ENCODE measurements around the gene TRIOBP. TPM values are rescaled to one million over a fixed set of nuclear protein-coding genes. Genes with fewer than 3 reads are reported as not detected.

The TRIOBP gene
- total and polyA plus RNA-seq, 2 of the 13 experiments (the other 11 are each of a cell fraction or from before 2014, with no cell fraction given): 6.1 to 15.4 TPM

- TF ChIP-seq NCOA2 (CRISPR knock-in tag; IDR thresholded peaks at IDR 0.05) (peak; percentile 48; the same call in 1 of the 2 replicates), CENPT (CRISPR knock-in tag; IDR thresholded peaks at IDR 0.05; ENCODE audit: low read depth) (no peak), RORA (CRISPR knock-in tag; IDR thresholded peaks at IDR 0.05) (no peak), RAD21 (CRISPR knock-in tag; IDR thresholded peaks at IDR 0.05) (no peak), ZNF790 (CRISPR knock-in tag; IDR thresholded peaks at IDR 0.05; ENCODE audit: borderline replicate concordance) (no peak), ZNF614 (CRISPR knock-in tag; IDR thresholded peaks at IDR 0.05; ENCODE audit: borderline replicate concordance) (peak; percentile 49; the same call in 1 of the 2 replicates), MAFF (IDR thresholded peaks at IDR 0.05; ENCODE audit: low read depth, low read length) (peak; percentile 27; the same call in 1 of the 2 replicates), MAFK (conservative IDR thresholded peaks at IDR 0.05 in 1 of 2, IDR thresholded peaks at IDR 0.05 in 1 of 2; ENCODE audit: low read length in 2 of 2) (peak; percentile 36 to 65; a peak in 3 of 4 replicates), ZNF451 (CRISPR knock-in tag; IDR thresholded peaks at IDR 0.05) (no peak), ATF2 (CRISPR knock-in tag; IDR thresholded peaks at IDR 0.05) (no peak; the same call in 1 of the 2 replicates), HOXA7 (CRISPR knock-in tag; IDR thresholded peaks at IDR 0.05) (no peak), SRSF9 (IDR thresholded peaks at IDR 0.05; ENCODE audit: borderline replicate concordance, insufficient read depth, low read depth, low read length, poor library complexity, severe bottlenecking) (no peak), SAFB2 (CRISPR knock-in tag; IDR thresholded peaks at IDR 0.05; ENCODE audit: borderline replicate concordance, low read depth) (no peak), CEBPG (CRISPR knock-in tag; IDR thresholded peaks at IDR 0.05) (peak; percentile 61), ZNF567 (CRISPR knock-in tag; IDR thresholded peaks at IDR 0.05; ENCODE audit: borderline replicate concordance) (no peak), SMARCC2 (IDR thresholded peaks at IDR 0.05) (no peak), ZBTB10 (CRISPR knock-in tag; IDR thresholded peaks at IDR 0.05; ENCODE audit: borderline replicate concordance) (no peak)
- TF ChIP-seq, protein P1, sequence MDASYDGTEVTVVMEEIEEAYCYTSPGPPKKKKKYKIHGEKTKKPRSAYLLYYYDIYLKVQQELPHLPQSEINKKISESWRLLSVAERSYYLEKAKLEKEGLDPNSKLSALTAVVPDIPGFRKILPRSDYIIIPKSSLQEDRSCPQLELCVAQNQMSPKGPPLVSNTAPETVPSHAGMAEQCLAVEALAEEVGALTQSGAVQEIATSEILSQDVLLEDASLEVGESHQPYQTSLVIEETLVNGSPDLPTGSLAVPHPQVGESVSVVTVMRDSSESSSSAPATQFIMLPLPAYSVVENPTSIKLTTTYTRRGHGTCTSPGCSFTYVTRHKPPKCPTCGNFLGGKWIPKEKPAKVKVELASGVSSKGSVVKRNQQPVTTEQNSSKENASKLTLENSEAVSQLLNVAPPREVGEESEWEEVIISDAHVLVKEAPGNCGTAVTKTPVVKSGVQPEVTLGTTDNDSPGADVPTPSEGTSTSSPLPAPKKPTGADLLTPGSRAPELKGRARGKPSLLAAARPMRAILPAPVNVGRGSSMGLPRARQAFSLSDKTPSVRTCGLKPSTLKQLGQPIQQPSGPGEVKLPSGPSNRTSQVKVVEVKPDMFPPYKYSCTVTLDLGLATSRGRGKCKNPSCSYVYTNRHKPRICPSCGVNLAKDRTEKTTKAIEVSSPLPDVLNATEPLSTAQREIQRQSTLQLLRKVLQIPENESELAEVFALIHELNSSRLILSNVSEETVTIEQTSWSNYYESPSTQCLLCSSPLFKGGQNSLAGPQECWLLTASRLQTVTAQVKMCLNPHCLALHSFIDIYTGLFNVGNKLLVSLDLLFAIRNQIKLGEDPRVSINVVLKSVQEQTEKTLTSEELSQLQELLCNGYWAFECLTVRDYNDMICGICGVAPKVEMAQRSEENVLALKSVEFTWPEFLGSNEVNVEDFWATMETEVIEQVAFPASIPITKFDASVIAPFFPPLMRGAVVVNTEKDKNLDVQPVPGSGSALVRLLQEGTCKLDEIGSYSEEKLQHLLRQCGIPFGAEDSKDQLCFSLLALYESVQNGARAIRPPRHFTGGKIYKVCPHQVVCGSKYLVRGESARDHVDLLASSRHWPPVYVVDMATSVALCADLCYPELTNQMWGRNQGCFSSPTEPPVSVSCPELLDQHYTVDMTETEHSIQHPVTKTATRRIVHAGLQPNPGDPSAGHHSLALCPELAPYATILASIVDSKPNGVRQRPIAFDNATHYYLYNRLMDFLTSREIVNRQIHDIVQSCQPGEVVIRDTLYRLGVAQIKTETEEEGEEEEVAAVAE (CRISPR knock-in tag; IDR thresholded peaks at IDR 0.05; ENCODE audit: borderline replicate concordance): peak; percentile 68; the same call in 1 of the 2 replicates
- TF ChIP-seq, protein P2, sequence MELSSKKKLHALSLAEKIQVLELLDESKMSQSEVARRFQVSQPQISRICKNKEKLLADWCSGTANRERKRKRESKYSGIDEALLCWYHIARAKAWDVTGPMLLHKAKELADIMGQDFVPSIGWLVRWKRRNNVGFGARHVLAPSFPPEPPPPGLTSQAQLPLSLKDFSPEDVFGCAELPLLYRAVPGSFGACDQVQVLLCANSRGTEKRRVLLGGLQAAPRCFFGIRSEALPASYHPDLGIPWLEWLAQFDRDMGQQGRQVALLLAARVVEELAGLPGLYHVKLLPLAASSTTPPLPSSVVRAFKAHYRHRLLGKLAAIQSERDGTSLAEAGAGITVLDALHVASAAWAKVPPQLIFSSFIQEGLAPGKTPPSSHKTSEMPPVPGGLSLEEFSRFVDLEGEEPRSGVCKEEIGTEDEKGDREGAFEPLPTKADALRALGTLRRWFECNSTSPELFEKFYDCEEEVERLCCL (CRISPR knock-in tag; IDR thresholded peaks at IDR 0.05; ENCODE audit: borderline replicate concordance): no peak
Observed at GRCh38 chr22:37760152-37760551, 63.3 kb downstream of the TRIOBP start (continued).
